B cell (primary cell): ENCODE results near the gene BRICD5. TPM values are rescaled to one million over a fixed set of nuclear protein-coding genes. Genes with fewer than 3 reads are reported as not detected.

Experiments
- ATAC-seq: fragments of 200-7000 bp; cut with Tn5 transposase; one replicate; pipeline ENCODE4 v1.10.0; 2021; ENCODE audit warnings: low read depth, mild to moderate bottlenecking, moderate number of reproducible peaks, moderate library complexity
- CTCF ChIA-PET: fragments of 350-600 bp; sonication (Branson Sonifier 250); formaldehyde crosslinking; loops from one replicate; lab custom pipeline; 2021; ENCODE audit warnings: antibody characterized with exemption, inconsistent platforms; lab: Charles Lee
- POLR2A ChIA-PET: fragments of 350-600 bp; sonication (Branson Sonifier 250); formaldehyde crosslinking; loops from one replicate; lab custom pipeline; 2021; ENCODE audit warnings: antibody characterized with exemption; lab: Charles Lee
- DNase-seq: peaks from one replicate; pipeline ENCODE4 v3.0.0; 2013
- H2AFZ ChIP-seq: 2 replicates; pipeline ENCODE4 v1.6.1; 2012; ENCODE audit warnings: mild to moderate bottlenecking, low read depth, low read length; ENCODE audit not compliant: insufficient read depth, poor library complexity, severe bottlenecking
- H3K27ac ChIP-seq, 2 donors: 1 replicate in 1 of 2; 2 replicates in 1 of 2; pipeline ENCODE4 v1.5.1; 2012 to 2013; ENCODE audit warnings: low read length in 2 of 2, mild to moderate bottlenecking in 2 of 2, moderate library complexity in 1 of 2
- H3K27me3 ChIP-seq, 4 experiments: fragments of 200-600 bp in 1 of 4; sonication (generic) in 1 of 4; replicated peaks in 1 of 4; 1 replicate in 2 of 4; 2 replicates in 2 of 4; pipeline versions ENCODE4 v1.6.1 to v1.7.0; 2013 to 2016; ENCODE audit warnings: low read length in 3 of 4, mild to moderate bottlenecking in 2 of 4, mixed read lengths in 1 of 4, moderate library complexity in 1 of 4; ENCODE audit not compliant: insufficient read depth in 4 of 4, control insufficient read depth in 3 of 4; ENCODE audit errors: control extremely low read depth in 1 of 4
- H3K36me3 ChIP-seq, 2 experiments: replicated peaks in 1 of 2; 1 replicate in 1 of 2; 2 replicates in 1 of 2; pipeline versions ENCODE4 v1.6.1 to v1.7.1; 2013; ENCODE audit warnings: low read length in 1 of 2; ENCODE audit not compliant: insufficient read depth in 2 of 2, control insufficient read depth in 1 of 2; ENCODE audit errors: control extremely low read depth in 1 of 2, extremely low read depth in 1 of 2
- H3K4me1 ChIP-seq, 2 donors: fragments of 200-600 bp in 1 of 2; sonication (generic) in 1 of 2; 1 replicate in 1 of 2; 2 replicates in 1 of 2; pipeline versions ENCODE4 v1.5.1 to v1.6.1; 2013 to 2017; ENCODE audit warnings: low read length in 2 of 2; ENCODE audit not compliant: control insufficient read depth in 2 of 2, insufficient read depth in 2 of 2
- H3K4me2 ChIP-seq: replicated peaks from 2 replicates; pipeline ENCODE3; 2012; ENCODE audit warnings: mild to moderate bottlenecking, low read depth, low read length; ENCODE audit not compliant: poor library complexity, severe bottlenecking
- H3K4me3 ChIP-seq, 5 experiments: fragments of 200-600 bp in 1 of 5; sonication (generic) in 1 of 5; 1 replicate in 3 of 5; 2 replicates in 2 of 5; pipeline versions ENCODE4 v1.5.1 to v1.7.0; 2011 to 2016; ENCODE audit warnings: low read length in 4 of 5, mild to moderate bottlenecking in 4 of 5, low read depth in 2 of 5, control low read depth in 1 of 5, moderate library complexity in 1 of 5; ENCODE audit not compliant: insufficient read depth in 1 of 5; ENCODE audit errors: control extremely low read depth in 1 of 5, extremely low read depth in 1 of 5
- H3K79me2 ChIP-seq: fragments of 200-600 bp; sonication (generic); one replicate; pipeline ENCODE4 v1.6.0; 2016; ENCODE audit warnings: low read length; ENCODE audit not compliant: control insufficient read depth, insufficient read depth
- H3K9ac ChIP-seq: fragments of 200-600 bp; sonication (generic); 2 replicates; pipeline ENCODE4 v1.6.1; 2017; ENCODE audit warnings: mild to moderate bottlenecking, low read length, moderate library complexity
- H3K9me3 ChIP-seq, 3 donors: one replicate each; pipeline versions ENCODE4 v1.6.1 to v1.7.1; 2013; ENCODE audit warnings: low read length in 2 of 3; ENCODE audit not compliant: control insufficient read depth in 2 of 3, insufficient read depth in 1 of 3; ENCODE audit errors: control extremely low read depth in 1 of 3
- H4K20me1 ChIP-seq: 2 replicates; pipeline ENCODE4 v1.6.0; 2012; ENCODE audit warnings: mild to moderate bottlenecking, low read length; ENCODE audit not compliant: insufficient read depth, control insufficient read depth, poor library complexity, severe bottlenecking
- H3K27ac Mint-ChIP-seq: one replicate; pipeline ENCODE4 v1.8.0; 2021; ENCODE audit warnings: mixed read lengths
- H3K27me3 Mint-ChIP-seq: one replicate; pipeline ENCODE4 v1.8.0; 2021; ENCODE audit warnings: mixed read lengths
- H3K4me1 Mint-ChIP-seq: one replicate; pipeline ENCODE4 v1.8.0; 2021; ENCODE audit warnings: mixed read lengths
- H3K4me3 Mint-ChIP-seq: one replicate; pipeline ENCODE4 v1.8.0; 2021; ENCODE audit warnings: mixed read lengths
- H3K9me3 Mint-ChIP-seq: one replicate; pipeline ENCODE4 v1.8.0; 2022; ENCODE audit warnings: mixed read lengths; ENCODE audit not compliant: insufficient read depth
- EZH2 ChIP-seq: IDR thresholded peaks from 2 replicates; pipeline ENCODE4 v1.6.1; 2012; ENCODE audit warnings: borderline replicate concordance, low read depth, mild to moderate bottlenecking, moderate library complexity, low read length; ENCODE audit not compliant: insufficient read depth, poor library complexity, severe bottlenecking
- WGBS: methylation state at CpG from one replicate; pipeline ENCODE4 v1.1.5; 2013; ENCODE audit warnings: missing lambda C conversion rate; ENCODE audit not compliant: insufficient coverage; 5-methylcytosine and 5-hydroxymethylcytosine counted together
- intact Hi-C: fragments of 100-400 bp; cut with micrococcal nuclease; formaldehyde crosslinking; loops from one replicate; pipeline ENCODE4 v1.10.0; 2022
- polyA plus RNA-seq: library from polyadenylated mRNA; depleted of rRNA; stranded (reverse); fragments of >200 nt; gene quantifications from 2 replicates; pipeline ENCODE4 v1.2.3, GENCODE V29; 2012
- total RNA-seq, 2 donors: library from RNA; stranded (reverse); fragments of 120-200 nt in 1 of 2; gene quantifications; 1 replicate in 1 of 2; 2 replicates in 1 of 2; pipeline versions ENCODE4 v1.2.3 to v1.2.4, GENCODE V29; 2013 to 2022
- TF ChIP-seq, protein P1 (sequence below): fragments of 200-600 bp; IDR thresholded peaks from one replicate; pipeline ENCODE4 v1.8.0; 2022; ENCODE audit warnings: antibody characterized with exemption, mild to moderate bottlenecking

Gene BRICD5
- total and polyA plus RNA-seq, 2 donors (not counting 1 experiment from before 2014, with no cell fraction given): 11.9 to 18.3 TPM

DNA sequence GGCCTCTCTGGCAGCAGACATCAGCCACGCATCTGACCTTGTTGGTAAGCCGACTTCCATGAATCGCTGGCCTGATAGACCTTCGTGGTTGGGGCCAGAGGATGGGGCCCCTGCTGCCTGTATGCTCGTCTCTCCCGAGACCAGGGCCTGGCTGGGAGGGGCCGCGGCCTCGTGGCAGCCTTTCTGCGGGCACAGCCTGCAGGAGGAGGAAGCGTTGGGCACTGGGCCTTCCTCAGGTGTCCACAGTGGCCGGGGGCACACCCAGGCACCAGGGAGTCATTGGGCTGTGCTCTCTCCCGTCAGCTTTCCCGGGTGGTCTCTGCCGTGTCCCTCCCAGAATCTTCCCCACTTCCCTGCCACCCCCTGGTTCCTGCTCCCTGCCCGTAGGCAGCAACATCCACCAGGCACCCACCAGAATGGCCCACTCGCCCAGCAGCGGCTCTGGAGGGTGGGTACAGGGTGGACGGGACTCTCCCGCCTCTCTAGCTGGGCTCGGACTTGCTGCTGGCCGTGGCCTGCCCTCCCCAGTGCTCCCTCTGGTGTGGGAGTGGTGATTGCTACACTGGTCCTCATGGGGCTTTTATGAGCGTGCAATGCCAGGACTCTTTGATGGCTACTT, 19.1 kb upstream of the BRICD5 start:
- no peak overlapping the region for H3K4me3 Mint-ChIP-seq

DNA sequence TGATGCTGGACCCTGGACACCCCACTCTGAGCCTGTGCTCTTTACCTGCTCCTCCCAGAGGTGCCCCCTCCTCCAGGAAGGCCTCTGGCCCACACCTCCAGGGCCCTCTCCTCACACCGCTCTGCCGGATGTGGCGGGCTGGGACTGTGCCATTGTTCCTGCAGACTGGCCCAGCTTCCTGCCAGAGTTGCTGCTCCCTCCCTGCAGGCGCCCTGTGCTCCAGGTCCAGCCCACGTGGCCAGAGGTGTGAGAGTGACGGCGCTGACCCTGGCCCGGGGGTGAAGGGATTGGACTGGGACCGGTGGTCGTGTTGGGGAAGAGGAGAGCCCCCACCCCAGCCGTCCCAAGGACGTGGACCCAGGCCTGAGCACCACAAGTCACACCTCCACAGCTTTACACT, 18.4 kb upstream of the BRICD5 start:
- Histone ChIP-seq H3K4me3 (no peak overlapping the region), H2AFZ (no peak overlapping the region), H4K20me1 (peaks cover 44% of the 10 kb centered on the region), H3K27ac (no peak overlapping the region), H3K36me3 (peaks cover 0 to 49% of the 10 kb centered on the region in 2 experiments), H3K27me3 (no peaks in the 10 kb centered on the region), H3K9ac (no peak overlapping the region), H3K4me1 (peaks cover 6 to 8% of the 10 kb centered on the region in 2 donors), H3K9me3 (peaks cover 0 to under 1% (median 0%) of the 10 kb centered on the region in 3 donors), H3K4me2 (no peak overlapping the region), H3K79me2 (peaks cover 42% of the 10 kb centered on the region)
- no peak for ATAC-seq
- TF ChIP-seq, protein P1, sequence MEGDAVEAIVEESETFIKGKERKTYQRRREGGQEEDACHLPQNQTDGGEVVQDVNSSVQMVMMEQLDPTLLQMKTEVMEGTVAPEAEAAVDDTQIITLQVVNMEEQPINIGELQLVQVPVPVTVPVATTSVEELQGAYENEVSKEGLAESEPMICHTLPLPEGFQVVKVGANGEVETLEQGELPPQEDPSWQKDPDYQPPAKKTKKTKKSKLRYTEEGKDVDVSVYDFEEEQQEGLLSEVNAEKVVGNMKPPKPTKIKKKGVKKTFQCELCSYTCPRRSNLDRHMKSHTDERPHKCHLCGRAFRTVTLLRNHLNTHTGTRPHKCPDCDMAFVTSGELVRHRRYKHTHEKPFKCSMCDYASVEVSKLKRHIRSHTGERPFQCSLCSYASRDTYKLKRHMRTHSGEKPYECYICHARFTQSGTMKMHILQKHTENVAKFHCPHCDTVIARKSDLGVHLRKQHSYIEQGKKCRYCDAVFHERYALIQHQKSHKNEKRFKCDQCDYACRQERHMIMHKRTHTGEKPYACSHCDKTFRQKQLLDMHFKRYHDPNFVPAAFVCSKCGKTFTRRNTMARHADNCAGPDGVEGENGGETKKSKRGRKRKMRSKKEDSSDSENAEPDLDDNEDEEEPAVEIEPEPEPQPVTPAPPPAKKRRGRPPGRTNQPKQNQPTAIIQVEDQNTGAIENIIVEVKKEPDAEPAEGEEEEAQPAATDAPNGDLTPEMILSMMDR: no peak
- TF ChIP-seq EZH2: no peak
- ChIA-PET CTCF (interaction anchor here (1.3 kb wide), 1 partner anchor 22 kb away, joined by 3 read pairs; the partner anchor contains the start of gene ECI1), POLR2A (no interaction called here)
- H3K27me3 Mint-ChIP-seq: no peaks in the 10 kb centered on the region
- peaks cover 20% of the 10 kb centered on the region for H3K4me1 Mint-ChIP-seq
- 96% methylated on average over 8 of the region's 12 CpGs for WGBS
- H3K4me3 Mint-ChIP-seq: no peak overlapping the region
- no peak for DNase-seq
- intact Hi-C loops: no loop called here
- no peaks in the 10 kb centered on the region for H3K9me3 Mint-ChIP-seq
- H3K27ac Mint-ChIP-seq: no peak overlapping the region

More for the DNA sequence above, 19.1 kb upstream of the BRICD5 start:
- no peak overlapping the region for H3K27ac Mint-ChIP-seq
- Histone ChIP-seq H3K27me3 (no peaks in the 10 kb centered on the region), H3K79me2 (peaks cover 35% of the 10 kb centered on the region), H3K9ac (no peak overlapping the region), H3K4me3 (no peak overlapping the region), H3K36me3 (peaks cover 0 to 53% of the 10 kb centered on the region in 2 experiments), H2AFZ (no peak overlapping the region), H3K27ac (no peak overlapping the region), H4K20me1 (peaks cover 43% of the 10 kb centered on the region), H3K4me1 (peaks cover 0 to 1% of the 10 kb centered on the region in 2 donors), H3K4me2 (no peak overlapping the region), H3K9me3 (no peaks in the 10 kb centered on the region)
- peaks cover 13% of the 10 kb centered on the region for H3K4me1 Mint-ChIP-seq
- intact Hi-C loops: no loop called here
- no peak for ATAC-seq
- H3K27me3 Mint-ChIP-seq: no peaks in the 10 kb centered on the region
- TF ChIP-seq EZH2: no peak
- TF ChIP-seq, protein P1: no peak
- 95% methylated on average over 21 of the region's 23 CpGs for WGBS
- ChIA-PET CTCF (no interaction called here), POLR2A (no interaction called here)
- no peaks in the 10 kb centered on the region for H3K9me3 Mint-ChIP-seq
- DNase-seq: no peak
